AG04450 (cell line): ENCODE data around the gene RHBDD1. TPM values are rescaled to one million over a fixed set of nuclear protein-coding genes. Genes with fewer than 3 reads are reported as not detected.

ENCODE experiments used
- CTCF ChIA-PET: fragments of 300-600, 350-600 bp; formaldehyde crosslinking; extraction: SDS; loops from one replicate; lab custom pipeline; 2022; ENCODE audit warnings: antibody characterized with exemption, inconsistent platforms; lab: Charles Lee
- POLR2A ChIA-PET: fragments of 350-600 bp; formaldehyde crosslinking; extraction: SDS; loops from one replicate; lab custom pipeline; 2021; ENCODE audit warnings: antibody characterized with exemption, inconsistent platforms; lab: Yijun Ruan, JAX
- DNase-seq: peaks from one replicate; pipeline ENCODE4 v3.0.0-alpha.2; 2011; ENCODE audit warnings: low read depth, low spot score
- H3K27ac ChIP-seq: one replicate; pipeline ENCODE4 v1.5.1; 2012; ENCODE audit warnings: low read depth, low read length, control low read depth
- H3K27me3 ChIP-seq: one replicate; pipeline ENCODE4 v1.6.0; 2012; ENCODE audit warnings: low read length; ENCODE audit not compliant: control insufficient read depth, insufficient read depth
- H3K4me3 ChIP-seq: 2 replicates; pipeline ENCODE4 v1.5.1; 2011; ENCODE audit warnings: mild to moderate bottlenecking, low read depth, low read length, control low read depth
- H3K9me3 ChIP-seq: 2 replicates; pipeline ENCODE4 v1.5.1; 2012; ENCODE audit warnings: low read length; ENCODE audit not compliant: control insufficient read depth, insufficient read depth
- CTCF ChIP-seq: IDR thresholded peaks from 2 replicates; pipeline ENCODE4 v1.5.1; 2011; ENCODE audit warnings: low read depth, low read length, control low read depth, inconsistent platforms
- polyA plus RNA-seq: library from polyadenylated mRNA; depleted of rRNA; stranded (reverse); fragments of >200 nt; gene quantifications from 2 replicates; pipeline ENCODE4 v1.2.3, GENCODE V29; 2011

The RHBDD1 gene
- polyA plus RNA-seq, 1 experiment, result 48.7 TPM

GRCh38 chr2:227010433-227010832, 174.6 kb downstream of the RHBDD1 start:
- no peak for TF ChIP-seq CTCF
- peak; percentile 21 for DNase-seq
- Histone ChIP-seq H3K27ac (no peak overlapping the region), H3K9me3 (peaks cover 10% of the 10 kb centered on the region), H3K27me3 (no peaks in the 10 kb centered on the region), H3K4me3 (no peak overlapping the region)
- CTCF ChIA-PET, result interaction anchor here (0.5 to 2.1 kb wide), 2 partner anchors 23 to 208 kb away, joined by 4 to 7 read pairs; no protein-coding TSS in a partner anchor
- POLR2A ChIA-PET, result no interaction called here

GRCh38 chr2:227013330-227013729, 177.5 kb downstream of the RHBDD1 start:
- no peak for TF ChIP-seq CTCF
- Histone ChIP-seq H3K27me3 (no peaks in the 10 kb centered on the region), H3K9me3 (peaks cover 10% of the 10 kb centered on the region; the same call in 1 of the 2 replicates), H3K27ac (no peak overlapping the region), H3K4me3 (no peak overlapping the region)
- ChIA-PET CTCF (no interaction called here), POLR2A (no interaction called here)
- DNase-seq, result no peak

- no peaks in the 10 kb centered on the region for H3K27me3 ChIP-seq
- H3K4me3 ChIP-seq, result no peak overlapping the region
- DNase-seq, result no peak
- TF ChIP-seq CTCF, result no peak
- ChIA-PET CTCF (no interaction called here), POLR2A (no interaction called here)
- no peak overlapping the region for H3K27ac ChIP-seq
- H3K9me3 ChIP-seq, result peaks cover 10% of the 10 kb centered on the region; the same call in 1 of the 2 replicates
Observed at GRCh38 chr2:227013881-227014280, 178.0 kb downstream of the RHBDD1 start.

- no peak for TF ChIP-seq CTCF
- CTCF ChIA-PET, result interaction anchor here (1.2 to 2.0 kb wide), 2 partner anchors 16 to 1352 kb away, joined by 3 to 5 read pairs; no protein-coding TSS in a partner anchor
- POLR2A ChIA-PET, result no interaction called here
Observed at GRCh38 chr2:227016894-227017293, 181.0 kb downstream of the RHBDD1 start.

GRCh38 chr2:227020416-227020815, 184.6 kb downstream of the RHBDD1 start:
- H3K27ac ChIP-seq, result no peak overlapping the region
- no peak for TF ChIP-seq CTCF
- CTCF ChIA-PET, result interaction anchor here (1.2 kb wide), 1 partner anchor 13 kb away, joined by 3 read pairs; no protein-coding TSS in a partner anchor
- H3K4me3 ChIP-seq, result no peak overlapping the region
- H3K9me3 ChIP-seq, result no peaks in the 10 kb centered on the region
- DNase-seq, result no peak
- no peaks in the 10 kb centered on the region for H3K27me3 ChIP-seq
- POLR2A ChIA-PET, result no interaction called here

More at GRCh38 chr2:227016894-227017293, 181.0 kb downstream of the RHBDD1 start:
- no peak for DNase-seq
- Histone ChIP-seq H3K9me3 (no peaks in the 10 kb centered on the region), H3K4me3 (no peak overlapping the region), H3K27ac (no peak overlapping the region), H3K27me3 (no peaks in the 10 kb centered on the region)
